ENCODE results near the gene CDO1. TPM values are rescaled to one million over a fixed set of nuclear protein-coding genes. Genes with fewer than 3 reads are reported as not detected.

Gene CDO1
- total RNA-seq, 1 experiment from 2014 or later: not detected

DNA sequence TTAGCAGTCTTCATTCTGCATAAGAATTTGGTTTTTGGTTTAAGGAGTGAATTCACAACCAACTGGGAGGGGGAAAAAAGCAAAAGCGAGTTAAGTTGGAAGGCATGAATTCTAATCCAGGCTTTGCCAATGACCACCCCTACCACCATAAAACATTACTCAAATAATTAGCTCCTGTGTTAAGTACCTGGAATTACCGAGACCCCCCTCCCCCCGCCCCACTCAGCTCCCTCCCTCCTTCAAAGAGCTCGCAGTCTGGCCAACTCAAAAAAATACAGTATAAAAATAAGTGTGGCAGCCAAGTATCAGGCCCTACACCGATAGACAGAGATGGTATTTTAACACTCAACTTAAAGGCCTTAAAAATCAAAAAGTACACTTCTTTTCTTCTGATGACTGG lies 24.4 kb upstream of the CDO1 start:
- TF ChIP-seq, protein P1, sequence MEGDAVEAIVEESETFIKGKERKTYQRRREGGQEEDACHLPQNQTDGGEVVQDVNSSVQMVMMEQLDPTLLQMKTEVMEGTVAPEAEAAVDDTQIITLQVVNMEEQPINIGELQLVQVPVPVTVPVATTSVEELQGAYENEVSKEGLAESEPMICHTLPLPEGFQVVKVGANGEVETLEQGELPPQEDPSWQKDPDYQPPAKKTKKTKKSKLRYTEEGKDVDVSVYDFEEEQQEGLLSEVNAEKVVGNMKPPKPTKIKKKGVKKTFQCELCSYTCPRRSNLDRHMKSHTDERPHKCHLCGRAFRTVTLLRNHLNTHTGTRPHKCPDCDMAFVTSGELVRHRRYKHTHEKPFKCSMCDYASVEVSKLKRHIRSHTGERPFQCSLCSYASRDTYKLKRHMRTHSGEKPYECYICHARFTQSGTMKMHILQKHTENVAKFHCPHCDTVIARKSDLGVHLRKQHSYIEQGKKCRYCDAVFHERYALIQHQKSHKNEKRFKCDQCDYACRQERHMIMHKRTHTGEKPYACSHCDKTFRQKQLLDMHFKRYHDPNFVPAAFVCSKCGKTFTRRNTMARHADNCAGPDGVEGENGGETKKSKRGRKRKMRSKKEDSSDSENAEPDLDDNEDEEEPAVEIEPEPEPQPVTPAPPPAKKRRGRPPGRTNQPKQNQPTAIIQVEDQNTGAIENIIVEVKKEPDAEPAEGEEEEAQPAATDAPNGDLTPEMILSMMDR (IDR thresholded peaks at IDR 0.05; ENCODE audit: insufficient read depth in 1 of 2, low read depth in 1 of 2, low read length in 1 of 2, severe bottlenecking in 1 of 2, unreplicated experiment in 1 of 2): no peak
- intact Hi-C loops (cut with micrococcal nuclease; ENCODE audit: unreplicated experiment): loop anchor here (5.0 kb wide), 2 partner anchors 246 to 299 kb away; partner anchors contain the start of genes COMMD10 and FEM1C
- Mint-ChIP-seq H3K4me3 (ENCODE audit: unreplicated experiment) (peak overlapping the region; percentile 95), H3K27ac (ENCODE audit: unreplicated experiment) (peak overlapping the region; percentile 97), H3K4me1 (ENCODE audit: low read depth, unreplicated experiment) (peaks cover 20% of the 10 kb centered on the region), H3K27me3 (ENCODE audit: insufficient read depth, unreplicated experiment) (no peaks in the 10 kb centered on the region), H3K36me3 (ENCODE audit: insufficient read depth, unreplicated experiment) (peaks cover 19% of the 10 kb centered on the region), H3K9me3 (ENCODE audit: unreplicated experiment) (no peaks in the 10 kb centered on the region)
- DNase-seq: no peak
- peaks cover 41% of the 10 kb centered on the region for H3K4me1 ChIP-seq
- peak overlapping the region; percentile 61 for H3K4me3 ChIP-seq (ENCODE audit: low read depth, low read length)
- H3K36me3 ChIP-seq (ENCODE audit: control insufficient read depth, insufficient read depth, low read length): no peaks in the 10 kb centered on the region
- ChIA-PET CTCF (no interaction called here), POLR2A (interaction anchor here (0.6 kb wide), 1 partner anchor 47 kb away, joined by 3 read pairs; no protein-coding TSS in a partner anchor)
- no TSS peak for BruUV-seq (replicated peaks)
- H3K9me3 ChIP-seq: no peaks in the 10 kb centered on the region
- H3K27me3 ChIP-seq (replicated peaks; ENCODE audit: control insufficient read depth, insufficient read depth, low read length): no peaks in the 10 kb centered on the region

DNA sequence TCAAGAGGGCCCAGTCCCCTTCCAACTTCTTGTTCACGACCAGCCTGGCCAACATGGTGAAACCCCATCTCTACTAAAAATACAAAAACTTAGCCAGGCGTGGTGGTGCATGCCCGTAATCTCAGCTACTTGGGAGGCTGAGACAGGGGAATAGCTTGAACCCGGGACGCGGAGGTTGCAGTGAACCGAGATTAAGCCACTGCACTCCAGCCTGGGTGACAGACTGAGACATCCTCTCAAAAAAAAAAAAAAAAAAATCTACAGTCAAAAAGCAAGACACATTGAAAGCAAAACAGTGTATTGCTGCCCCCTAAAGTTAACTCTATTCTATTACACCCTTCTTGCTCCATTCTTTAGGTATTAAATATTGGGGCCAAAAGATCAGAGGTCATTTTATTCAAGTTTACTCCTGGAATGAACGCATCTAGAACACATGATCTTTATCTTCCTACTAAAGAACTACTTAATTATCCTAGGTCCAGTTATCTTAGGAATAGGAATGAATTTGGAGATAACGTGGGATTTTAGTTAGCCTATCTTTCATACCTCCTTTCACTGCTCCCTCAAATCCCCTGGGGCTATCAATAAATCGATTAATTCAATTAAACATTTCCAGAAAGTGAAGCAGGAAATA lies 22.5 kb upstream of the CDO1 start:
- DNase-seq: peak in 1 of 2 experiments; percentile 41
- TF ChIP-seq, protein P1 (IDR thresholded peaks at IDR 0.05; ENCODE audit: insufficient read depth in 1 of 2, low read depth in 1 of 2, low read length in 1 of 2, severe bottlenecking in 1 of 2, unreplicated experiment in 1 of 2): peak; percentile 44 to 57
- H3K27me3 Mint-ChIP-seq (ENCODE audit: insufficient read depth, unreplicated experiment): no peaks in the 10 kb centered on the region
- POLR2A ChIA-PET: no interaction called here
- no peaks in the 10 kb centered on the region for H3K9me3 Mint-ChIP-seq (ENCODE audit: unreplicated experiment)
- H3K4me1 ChIP-seq: peaks cover 26% of the 10 kb centered on the region
- no peak overlapping the region for H3K4me3 Mint-ChIP-seq (ENCODE audit: unreplicated experiment)
- no peaks in the 10 kb centered on the region for H3K27me3 ChIP-seq (replicated peaks; ENCODE audit: control insufficient read depth, insufficient read depth, low read length)
- CTCF ChIA-PET: interaction anchor here (0.7 kb wide), 1 partner anchor 229 kb away, joined by 3 read pairs; no protein-coding TSS in a partner anchor
- H3K9me3 ChIP-seq: no peaks in the 10 kb centered on the region
- intact Hi-C loops (cut with micrococcal nuclease; ENCODE audit: unreplicated experiment): loop anchor here (1.0 to 2.0 kb wide), 2 partner anchors 205 to 230 kb away; no protein-coding TSS in a partner anchor
- peaks cover 12% of the 10 kb centered on the region for H3K4me1 Mint-ChIP-seq (ENCODE audit: low read depth, unreplicated experiment)
- no peaks in the 10 kb centered on the region for H3K36me3 ChIP-seq (ENCODE audit: control insufficient read depth, insufficient read depth, low read length)
- peaks cover 36% of the 10 kb centered on the region for H3K36me3 Mint-ChIP-seq (ENCODE audit: insufficient read depth, unreplicated experiment)
- no TSS peak for BruUV-seq (replicated peaks)
- no peak overlapping the region for H3K27ac Mint-ChIP-seq (ENCODE audit: unreplicated experiment)
- no peak overlapping the region for H3K4me3 ChIP-seq (ENCODE audit: low read depth, low read length)

DNA sequence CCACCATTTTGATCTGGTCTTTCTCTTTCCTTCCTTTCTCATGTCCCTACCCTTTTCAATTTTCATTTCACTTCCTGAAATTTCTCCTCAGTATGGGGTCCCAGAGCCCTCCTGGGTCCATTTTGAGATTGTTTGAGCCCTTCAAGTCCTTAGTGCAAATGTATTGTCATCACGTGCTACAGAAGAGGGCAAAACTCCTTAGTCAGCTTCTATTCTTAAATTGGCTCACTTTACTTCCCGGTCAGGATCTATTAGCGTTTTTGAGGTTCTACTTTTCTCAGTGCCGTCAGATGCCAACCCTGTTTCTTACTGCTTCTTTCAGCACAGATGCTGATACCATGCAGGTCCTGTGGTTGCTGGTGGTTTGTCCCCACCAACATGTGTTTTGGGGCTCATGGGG lies 19.0 kb upstream of the CDO1 start:
- H3K9me3 Mint-ChIP-seq (ENCODE audit: unreplicated experiment): no peaks in the 10 kb centered on the region
- peaks cover 41% of the 10 kb centered on the region for H3K36me3 Mint-ChIP-seq (ENCODE audit: insufficient read depth, unreplicated experiment)
- H3K36me3 ChIP-seq (ENCODE audit: control insufficient read depth, insufficient read depth, low read length): no peaks in the 10 kb centered on the region
- H3K27ac Mint-ChIP-seq (ENCODE audit: unreplicated experiment): no peak overlapping the region
- no peak overlapping the region for H3K4me3 Mint-ChIP-seq (ENCODE audit: unreplicated experiment)
- no peaks in the 10 kb centered on the region for H3K9me3 ChIP-seq
- no peak for DNase-seq
- TF ChIP-seq, protein P1 (IDR thresholded peaks at IDR 0.05; ENCODE audit: insufficient read depth in 1 of 2, low read depth in 1 of 2, low read length in 1 of 2, severe bottlenecking in 1 of 2, unreplicated experiment in 1 of 2): no peak
- no peak overlapping the region for H3K4me3 ChIP-seq (ENCODE audit: low read depth, low read length)
- intact Hi-C loops (cut with micrococcal nuclease; ENCODE audit: unreplicated experiment): no loop called here
- ChIA-PET CTCF (no interaction called here), POLR2A (no interaction called here)
- H3K4me1 ChIP-seq: peaks cover 16% of the 10 kb centered on the region
- no peaks in the 10 kb centered on the region for H3K27me3 ChIP-seq (replicated peaks; ENCODE audit: control insufficient read depth, insufficient read depth, low read length)
- H3K4me1 Mint-ChIP-seq (ENCODE audit: low read depth, unreplicated experiment): peaks cover 13% of the 10 kb centered on the region
- BruUV-seq (replicated peaks): no TSS peak
- no peaks in the 10 kb centered on the region for H3K27me3 Mint-ChIP-seq (ENCODE audit: insufficient read depth, unreplicated experiment)

All from Caco-2 (cell line).